ENCODE data around the gene VPS29. TPM values are rescaled to one million over a fixed set of nuclear protein-coding genes. Genes with fewer than 3 reads are reported as not detected.

Gene VPS29
- total RNA-seq, 1 experiment from 2014 or later: 66.3 TPM

DNA sequence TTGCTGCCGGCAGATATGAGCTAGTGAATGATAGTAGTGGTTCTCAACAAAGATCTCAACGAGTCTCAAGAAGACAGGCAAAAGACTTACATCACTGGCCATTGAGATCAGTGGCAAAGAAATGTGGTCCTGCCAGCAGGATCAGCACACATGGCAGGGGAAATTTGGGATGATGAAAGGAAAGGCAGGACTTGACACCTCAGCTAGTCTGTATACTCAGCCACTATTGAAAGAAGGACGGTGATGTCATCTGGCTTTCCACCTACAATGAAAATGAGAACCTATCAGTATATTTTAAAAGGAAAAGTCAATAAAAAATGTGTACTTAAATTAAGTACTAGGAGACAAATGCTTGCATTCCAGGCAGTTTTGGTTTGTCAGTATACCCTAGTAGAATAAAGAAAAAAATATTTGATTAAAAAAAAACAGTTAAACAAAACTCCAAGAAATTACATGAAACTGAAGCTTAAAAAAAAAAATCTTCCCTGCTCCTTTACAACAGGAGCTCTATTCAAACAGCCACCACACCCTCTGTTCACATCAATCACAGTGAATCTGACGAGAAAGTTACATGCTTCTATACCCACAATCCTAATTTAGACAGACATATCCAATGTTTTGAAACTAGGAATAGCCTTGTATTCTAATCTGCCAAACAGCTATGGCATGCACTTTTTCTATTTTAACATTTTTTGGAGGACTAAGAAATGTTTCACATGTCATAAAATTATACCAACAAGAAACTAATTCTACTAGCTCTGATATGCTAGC, 35.1 kb upstream of the VPS29 start:
- no peak for ATAC-seq

DNA sequence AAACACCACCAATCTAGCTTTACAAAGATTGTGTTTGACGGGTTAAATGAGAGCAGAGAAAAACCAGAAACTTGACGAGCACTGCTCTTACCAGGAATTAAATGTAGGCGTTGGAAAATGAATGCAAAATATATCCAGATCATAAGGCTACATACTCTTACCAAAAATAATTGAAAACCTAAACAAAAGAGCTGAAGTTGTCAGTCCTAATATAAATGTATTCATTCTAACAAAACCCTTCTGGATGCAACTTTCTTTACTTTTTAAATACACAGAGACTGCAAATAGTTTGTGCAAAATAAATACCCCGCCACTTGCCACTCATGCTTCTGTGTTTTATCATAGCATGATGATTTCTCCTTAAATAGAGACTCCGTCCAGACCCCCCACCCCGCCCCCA, 32.9 kb upstream of the VPS29 start:
- POLR2A ChIA-PET: interaction anchor here (0.6 kb wide), 1 partner anchor 1553 kb away, joined by 3 read pairs; no protein-coding TSS in a partner anchor
- CTCF ChIA-PET: interaction anchor here (1.2 to 1.6 kb wide), 3 partner anchors 65 to 103 kb away, joined by 4 read pairs; partner anchors contain the start of gene ARPC3
- H3K4me1 Mint-ChIP-seq: peaks cover 9% of the 10 kb centered on the region
- ATAC-seq: no peak
- H3K9me3 Mint-ChIP-seq: no peaks in the 10 kb centered on the region
- peaks cover 24% of the 10 kb centered on the region for H3K36me3 Mint-ChIP-seq
- peak overlapping the region; percentile 57; the same call in 1 of the 2 replicates for H3K27ac Mint-ChIP-seq
- H3K4me3 Mint-ChIP-seq: no peak overlapping the region
- H3K27me3 Mint-ChIP-seq (ENCODE audit: low read depth): no peaks in the 10 kb centered on the region
- TF ChIP-seq MYBL2 (CRISPR knock-in tag; IDR thresholded peaks at IDR 0.05): no peak
- TF ChIP-seq RORB (CRISPR knock-in tag; IDR thresholded peaks at IDR 0.05): no peak
- no peak for DNase-seq (ENCODE audit: low spot score)

More for the DNA sequence above, 35.1 kb upstream of the VPS29 start:
- no peaks in the 10 kb centered on the region for H3K9me3 Mint-ChIP-seq
- TF ChIP-seq TP53 (CRISPR knock-in tag; IDR thresholded peaks at IDR 0.05) (no peak), FOXK1 (CRISPR knock-in tag; IDR thresholded peaks at IDR 0.05) (no peak)
- TF ChIP-seq, protein P1, sequence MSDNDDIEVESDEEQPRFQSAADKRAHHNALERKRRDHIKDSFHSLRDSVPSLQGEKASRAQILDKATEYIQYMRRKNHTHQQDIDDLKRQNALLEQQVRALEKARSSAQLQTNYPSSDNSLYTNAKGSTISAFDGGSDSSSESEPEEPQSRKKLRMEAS (CRISPR knock-in tag; IDR thresholded peaks at IDR 0.05): no peak
- TF ChIP-seq, protein P2, sequence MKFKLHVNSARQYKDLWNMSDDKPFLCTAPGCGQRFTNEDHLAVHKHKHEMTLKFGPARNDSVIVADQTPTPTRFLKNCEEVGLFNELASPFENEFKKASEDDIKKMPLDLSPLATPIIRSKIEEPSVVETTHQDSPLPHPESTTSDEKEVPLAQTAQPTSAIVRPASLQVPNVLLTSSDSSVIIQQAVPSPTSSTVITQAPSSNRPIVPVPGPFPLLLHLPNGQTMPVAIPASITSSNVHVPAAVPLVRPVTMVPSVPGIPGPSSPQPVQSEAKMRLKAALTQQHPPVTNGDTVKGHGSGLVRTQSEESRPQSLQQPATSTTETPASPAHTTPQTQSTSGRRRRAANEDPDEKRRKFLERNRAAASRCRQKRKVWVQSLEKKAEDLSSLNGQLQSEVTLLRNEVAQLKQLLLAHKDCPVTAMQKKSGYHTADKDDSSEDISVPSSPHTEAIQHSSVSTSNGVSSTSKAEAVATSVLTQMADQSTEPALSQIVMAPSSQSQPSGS (CRISPR knock-in tag; IDR thresholded peaks at IDR 0.05; ENCODE audit: borderline replicate concordance, low read depth): no peak
- ChIA-PET CTCF (no interaction called here), POLR2A (no interaction called here)
- H3K36me3 Mint-ChIP-seq: peaks cover 24% of the 10 kb centered on the region
- peaks cover 9% of the 10 kb centered on the region for H3K4me1 Mint-ChIP-seq
- DNase-seq (ENCODE audit: low spot score): no peak
- no peak overlapping the region for H3K4me3 Mint-ChIP-seq
- no peaks in the 10 kb centered on the region for H3K27me3 Mint-ChIP-seq (ENCODE audit: low read depth)
- H3K27ac Mint-ChIP-seq: no peak overlapping the region

DNA sequence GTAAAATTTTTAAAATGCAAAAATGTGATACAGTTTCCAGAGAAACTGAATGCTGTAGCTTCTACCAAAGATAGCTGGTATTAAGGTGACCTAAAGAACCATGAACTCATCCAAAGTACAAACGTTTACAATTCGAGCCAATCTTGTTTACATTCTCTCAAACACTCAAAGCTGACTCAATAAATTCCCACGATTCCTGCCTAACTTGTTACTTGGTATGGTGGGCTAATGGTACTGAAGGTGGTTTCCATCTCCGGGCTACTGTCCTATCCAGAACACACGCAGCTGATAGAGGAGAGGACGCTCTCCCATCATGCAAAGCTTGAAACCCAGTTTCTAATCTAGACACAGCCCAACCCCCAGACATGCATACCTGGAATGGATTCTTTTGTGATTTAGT, 31.7 kb upstream of the VPS29 start:
- TF ChIP-seq SMAD4 (CRISPR knock-in tag; IDR thresholded peaks at IDR 0.05) (no peak), CREB1 (CRISPR knock-in tag; IDR thresholded peaks at IDR 0.05) (no peak), SOX15 (CRISPR knock-in tag; IDR thresholded peaks at IDR 0.05) (no peak), RORB (CRISPR knock-in tag; IDR thresholded peaks at IDR 0.05) (no peak), RELA (CRISPR knock-in tag; IDR thresholded peaks at IDR 0.05; ENCODE audit: borderline replicate concordance) (no peak), TP53 (CRISPR knock-in tag; IDR thresholded peaks at IDR 0.05) (no peak), NR3C1 (CRISPR knock-in tag; conservative IDR thresholded peaks at IDR 0.05; ENCODE audit: low read depth) (no peak), ZNF423 (CRISPR knock-in tag; IDR thresholded peaks at IDR 0.05) (no peak), EMX1 (CRISPR knock-in tag; IDR thresholded peaks at IDR 0.05) (no peak), SP1 (CRISPR knock-in tag; conservative IDR thresholded peaks at IDR 0.05) (no peak), NR1H2 (CRISPR knock-in tag; IDR thresholded peaks at IDR 0.05) (no peak), MXD4 (CRISPR knock-in tag; IDR thresholded peaks at IDR 0.05; ENCODE audit: borderline replicate concordance) (no peak), ZNF317 (CRISPR knock-in tag; IDR thresholded peaks at IDR 0.05; ENCODE audit: borderline replicate concordance, low read depth) (no peak)
- TF ChIP-seq, protein P3, sequence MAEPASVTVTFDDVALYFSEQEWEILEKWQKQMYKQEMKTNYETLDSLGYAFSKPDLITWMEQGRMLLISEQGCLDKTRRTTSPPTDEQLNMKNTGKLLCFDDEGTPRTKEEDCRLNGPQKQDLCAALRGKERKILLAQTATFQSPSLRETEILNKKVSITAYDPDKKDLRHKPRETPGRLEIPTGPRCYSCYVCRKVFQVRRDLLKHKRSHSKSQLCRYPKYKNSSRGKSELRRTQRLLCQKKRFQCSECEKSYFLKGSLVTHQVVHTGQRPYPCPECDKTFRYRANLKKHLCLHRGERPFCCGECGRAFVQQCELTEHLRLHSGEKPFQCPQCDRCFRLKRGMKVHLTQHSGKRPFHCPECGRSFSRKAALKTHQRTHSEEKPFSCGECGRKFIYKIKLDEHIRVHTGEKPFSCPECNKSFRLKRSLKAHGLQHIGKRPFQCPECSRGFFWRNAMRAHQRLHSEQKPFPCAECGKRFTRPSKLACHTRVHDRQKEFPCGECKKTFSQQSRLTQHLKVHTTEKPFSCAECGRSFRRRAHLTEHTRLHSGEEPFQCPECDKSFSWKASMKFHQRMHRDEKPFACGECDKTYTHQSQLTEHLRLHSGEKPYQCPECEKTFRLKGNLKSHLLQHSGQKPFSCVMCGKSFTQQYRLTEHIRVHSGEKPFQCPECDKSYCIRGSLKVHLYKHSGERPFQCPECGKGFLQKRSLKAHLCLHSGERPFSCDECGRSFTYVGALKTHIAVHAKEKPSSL (CRISPR knock-in tag; conservative IDR thresholded peaks at IDR 0.05): no peak
- TF ChIP-seq, protein P4, sequence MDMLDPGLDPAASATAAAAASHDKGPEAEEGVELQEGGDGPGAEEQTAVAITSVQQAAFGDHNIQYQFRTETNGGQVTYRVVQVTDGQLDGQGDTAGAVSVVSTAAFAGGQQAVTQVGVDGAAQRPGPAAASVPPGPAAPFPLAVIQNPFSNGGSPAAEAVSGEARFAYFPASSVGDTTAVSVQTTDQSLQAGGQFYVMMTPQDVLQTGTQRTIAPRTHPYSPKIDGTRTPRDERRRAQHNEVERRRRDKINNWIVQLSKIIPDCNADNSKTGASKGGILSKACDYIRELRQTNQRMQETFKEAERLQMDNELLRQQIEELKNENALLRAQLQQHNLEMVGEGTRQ (CRISPR knock-in tag; IDR thresholded peaks at IDR 0.05): no peak
- TF ChIP-seq, protein P1 (CRISPR knock-in tag; IDR thresholded peaks at IDR 0.05): no peak
- TF ChIP-seq, protein P5, sequence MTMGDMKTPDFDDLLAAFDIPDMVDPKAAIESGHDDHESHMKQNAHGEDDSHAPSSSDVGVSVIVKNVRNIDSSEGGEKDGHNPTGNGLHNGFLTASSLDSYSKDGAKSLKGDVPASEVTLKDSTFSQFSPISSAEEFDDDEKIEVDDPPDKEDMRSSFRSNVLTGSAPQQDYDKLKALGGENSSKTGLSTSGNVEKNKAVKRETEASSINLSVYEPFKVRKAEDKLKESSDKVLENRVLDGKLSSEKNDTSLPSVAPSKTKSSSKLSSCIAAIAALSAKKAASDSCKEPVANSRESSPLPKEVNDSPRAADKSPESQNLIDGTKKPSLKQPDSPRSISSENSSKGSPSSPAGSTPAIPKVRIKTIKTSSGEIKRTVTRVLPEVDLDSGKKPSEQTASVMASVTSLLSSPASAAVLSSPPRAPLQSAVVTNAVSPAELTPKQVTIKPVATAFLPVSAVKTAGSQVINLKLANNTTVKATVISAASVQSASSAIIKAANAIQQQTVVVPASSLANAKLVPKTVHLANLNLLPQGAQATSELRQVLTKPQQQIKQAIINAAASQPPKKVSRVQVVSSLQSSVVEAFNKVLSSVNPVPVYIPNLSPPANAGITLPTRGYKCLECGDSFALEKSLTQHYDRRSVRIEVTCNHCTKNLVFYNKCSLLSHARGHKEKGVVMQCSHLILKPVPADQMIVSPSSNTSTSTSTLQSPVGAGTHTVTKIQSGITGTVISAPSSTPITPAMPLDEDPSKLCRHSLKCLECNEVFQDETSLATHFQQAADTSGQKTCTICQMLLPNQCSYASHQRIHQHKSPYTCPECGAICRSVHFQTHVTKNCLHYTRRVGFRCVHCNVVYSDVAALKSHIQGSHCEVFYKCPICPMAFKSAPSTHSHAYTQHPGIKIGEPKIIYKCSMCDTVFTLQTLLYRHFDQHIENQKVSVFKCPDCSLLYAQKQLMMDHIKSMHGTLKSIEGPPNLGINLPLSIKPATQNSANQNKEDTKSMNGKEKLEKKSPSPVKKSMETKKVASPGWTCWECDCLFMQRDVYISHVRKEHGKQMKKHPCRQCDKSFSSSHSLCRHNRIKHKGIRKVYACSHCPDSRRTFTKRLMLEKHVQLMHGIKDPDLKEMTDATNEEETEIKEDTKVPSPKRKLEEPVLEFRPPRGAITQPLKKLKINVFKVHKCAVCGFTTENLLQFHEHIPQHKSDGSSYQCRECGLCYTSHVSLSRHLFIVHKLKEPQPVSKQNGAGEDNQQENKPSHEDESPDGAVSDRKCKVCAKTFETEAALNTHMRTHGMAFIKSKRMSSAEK (CRISPR knock-in tag; IDR thresholded peaks at IDR 0.05; ENCODE audit: borderline replicate concordance): no peak
- TF ChIP-seq, protein P6, sequence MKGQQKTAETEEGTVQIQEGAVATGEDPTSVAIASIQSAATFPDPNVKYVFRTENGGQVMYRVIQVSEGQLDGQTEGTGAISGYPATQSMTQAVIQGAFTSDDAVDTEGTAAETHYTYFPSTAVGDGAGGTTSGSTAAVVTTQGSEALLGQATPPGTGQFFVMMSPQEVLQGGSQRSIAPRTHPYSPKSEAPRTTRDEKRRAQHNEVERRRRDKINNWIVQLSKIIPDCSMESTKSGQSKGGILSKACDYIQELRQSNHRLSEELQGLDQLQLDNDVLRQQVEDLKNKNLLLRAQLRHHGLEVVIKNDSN (CRISPR knock-in tag; IDR thresholded peaks at IDR 0.05): no peak
- CTCF ChIA-PET: interaction anchor here (0.5 to 1.6 kb wide), 3 partner anchors 17 to 102 kb away, joined by 4 to 5 read pairs (median 4); partner anchors contain the start of gene ARPC3
- ATAC-seq (no peak), DNase-seq (ENCODE audit: low spot score) (no peak)
- peaks cover 4% of the 10 kb centered on the region for H3K4me1 Mint-ChIP-seq
- H3K9me3 Mint-ChIP-seq: no peaks in the 10 kb centered on the region
- peaks cover 16% of the 10 kb centered on the region for H3K36me3 Mint-ChIP-seq
- H3K27ac Mint-ChIP-seq: no peak overlapping the region; the same call in 1 of the 2 replicates
- POLR2A ChIA-PET: no interaction called here
- H3K27me3 Mint-ChIP-seq (ENCODE audit: low read depth): no peaks in the 10 kb centered on the region
- no peak overlapping the region for H3K4me3 Mint-ChIP-seq

Measured in WTC11 (cell line).